GM19467 (cell line): ENCODE data around the gene PTCH2.

Source experiments
- ATAC-seq: cut with Tn5 transposase; IDR thresholded peaks from one replicate; pipeline ENCODE4 v1.9.1; 2021; ENCODE audit warnings: mild to moderate bottlenecking, moderate library complexity; ENCODE audit not compliant: unreplicated experiment

PTCH2 gene

GRCh38 chr1:44780583-44781121 lies 62.4 kb downstream of the PTCH2 start:
- no peak for ATAC-seq

DNA sequence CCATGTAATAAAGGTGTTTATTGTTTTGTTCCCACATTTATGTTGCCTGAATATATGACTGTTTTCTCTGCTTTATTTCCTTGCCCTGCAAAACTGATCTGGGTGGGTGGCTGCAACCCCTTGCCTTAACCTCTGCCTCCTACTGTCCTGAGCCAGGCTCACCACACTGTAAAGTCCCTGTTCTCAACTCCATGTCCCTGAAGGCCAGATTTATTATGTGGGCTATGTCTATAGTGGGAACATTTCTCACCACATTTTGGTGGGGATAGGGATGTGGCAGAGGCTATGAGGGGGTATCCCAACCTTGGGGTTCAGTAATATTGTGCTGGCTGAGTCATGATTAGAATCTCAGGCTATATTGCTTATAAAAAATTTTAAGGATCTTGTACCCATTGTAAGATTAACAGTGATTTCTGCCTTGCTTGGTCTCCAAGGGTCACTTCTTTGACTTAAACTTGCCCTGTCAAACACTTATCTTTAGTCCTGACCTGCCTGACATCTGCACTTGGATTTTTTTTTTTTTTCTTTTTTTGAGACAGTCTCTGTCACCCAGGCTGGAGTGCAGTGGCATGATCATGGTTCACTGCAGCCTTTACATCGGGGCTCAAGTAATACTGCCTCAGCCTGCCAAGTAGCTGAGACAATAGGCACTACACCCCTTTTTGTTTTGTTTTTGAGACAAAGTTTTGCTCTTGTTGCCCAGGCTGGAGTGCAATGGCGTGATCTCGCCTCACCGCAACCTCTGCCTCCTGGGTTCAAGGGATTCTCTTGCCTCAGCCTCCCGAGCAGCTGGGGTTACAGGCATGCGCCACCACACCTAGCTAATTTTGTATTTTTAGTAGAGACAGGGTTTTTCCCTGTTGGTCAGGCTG lies 64.1 kb downstream of the PTCH2 start:
- ATAC-seq: no peak

DNA sequence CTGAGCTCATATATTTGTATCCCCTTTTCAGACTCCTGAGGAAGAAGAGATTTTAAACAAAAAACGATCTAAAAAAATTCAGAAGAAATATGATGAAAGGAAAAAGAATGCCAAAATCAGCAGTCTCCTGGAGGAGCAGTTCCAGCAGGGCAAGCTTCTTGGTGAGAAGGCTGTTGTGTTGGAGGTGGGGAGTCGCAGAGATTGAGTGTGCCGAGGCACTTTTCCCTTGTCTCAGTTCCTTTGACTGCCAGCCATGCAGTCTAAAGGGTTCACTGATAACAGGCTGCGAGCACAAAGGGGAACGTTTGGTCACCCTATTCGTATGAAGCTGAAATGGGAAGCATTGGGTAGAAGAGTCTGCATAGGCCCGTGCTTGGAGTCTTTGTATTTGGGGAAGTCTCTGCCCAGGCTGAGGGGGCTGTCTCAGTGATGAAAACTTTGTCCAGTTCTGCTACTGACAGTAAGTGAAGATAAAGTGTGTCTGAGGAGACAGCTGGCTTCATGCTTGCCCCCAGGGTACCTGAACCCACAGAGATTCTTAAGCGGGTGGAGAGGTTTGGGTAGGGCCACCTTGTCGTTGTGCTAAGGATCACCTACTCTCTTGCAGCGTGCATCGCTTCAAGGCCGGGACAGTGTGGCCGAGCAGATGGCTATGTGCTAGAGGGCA lies 65.0 kb downstream of the PTCH2 start:
- no peak for ATAC-seq

DNA sequence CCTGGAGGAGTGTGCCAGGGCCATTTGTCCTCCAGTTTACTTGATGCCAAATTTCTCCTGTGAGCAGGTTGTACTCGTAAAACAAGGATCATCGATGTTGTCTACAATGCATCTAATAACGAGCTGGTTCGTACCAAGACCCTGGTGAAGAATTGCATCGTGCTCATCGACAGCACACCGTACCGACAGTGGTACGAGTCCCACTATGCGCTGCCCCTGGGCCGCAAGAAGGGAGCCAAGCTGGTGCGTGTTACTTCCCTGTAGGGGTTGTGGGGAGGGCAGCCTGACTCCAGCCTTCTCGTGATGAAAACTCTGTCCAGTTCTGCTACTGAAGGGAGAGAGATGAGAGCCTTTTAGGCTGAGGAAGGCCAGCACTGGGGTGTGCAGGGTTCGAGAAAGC lies 65.5 kb downstream of the PTCH2 start:
- ATAC-seq: no peak

DNA sequence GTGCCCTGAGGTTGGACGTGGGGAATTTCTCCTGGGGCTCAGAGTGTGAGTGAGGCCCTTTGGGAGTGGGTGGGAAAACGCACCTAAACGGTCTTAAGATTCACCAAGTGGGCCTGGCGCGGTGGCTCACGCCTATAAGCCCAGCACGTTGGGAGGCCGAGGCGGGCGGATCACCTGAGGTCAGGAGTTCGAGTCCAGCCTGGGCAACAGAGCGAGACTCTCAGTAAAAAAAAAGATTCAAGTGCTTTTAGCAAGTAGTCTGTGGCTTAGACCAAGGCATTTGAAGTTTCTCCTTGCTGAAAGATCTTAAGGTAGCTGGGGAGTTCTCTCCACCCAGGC lies 66.4 kb downstream of the PTCH2 start:
- ATAC-seq: no peak

GRCh38 chr1:44775930-44776729 lies 66.9 kb downstream of the PTCH2 start:
- ATAC-seq: no peak

GRCh38 chr1:44775078-44775929 lies 67.7 kb downstream of the PTCH2 start, which contains the start of gene RPS8:
Gene RPS8 (plus strand): TSS chr1:44775540. CDS start chr1:44775597, 57 bp downstream.
- ATAC-seq: peak; percentile 73
